ENCODE data around the gene PLEKHA1. TPM values are rescaled to one million over a fixed set of nuclear protein-coding genes. Genes with fewer than 3 reads are reported as not detected.

PLEKHA1 gene
- total and polyA plus RNA-seq, 12 donors = 8.3 to 22.3 (median 13.1) TPM

DNA sequence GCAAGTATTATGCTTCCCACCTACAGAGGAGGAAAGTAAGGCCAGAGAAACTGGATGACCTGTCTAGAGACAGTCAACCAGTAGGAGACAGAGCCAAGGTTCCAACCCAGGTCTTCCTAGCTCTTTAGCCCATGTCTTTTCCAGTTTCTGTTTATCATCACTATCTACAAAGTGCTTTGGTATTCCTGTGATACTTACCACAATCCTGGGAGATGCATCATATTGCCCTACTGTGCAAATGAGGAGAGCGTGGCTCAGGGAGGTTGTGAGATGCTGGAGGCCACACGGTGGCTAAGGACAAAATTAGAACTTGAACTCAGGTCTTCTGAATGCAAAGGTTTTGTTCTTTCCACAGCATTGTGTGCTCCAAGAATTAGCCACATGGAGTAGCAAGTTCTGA lies 11.2 kb upstream of the PLEKHA1 start:
- H3K27ac ChIP-seq = no peak overlapping the region

DNA sequence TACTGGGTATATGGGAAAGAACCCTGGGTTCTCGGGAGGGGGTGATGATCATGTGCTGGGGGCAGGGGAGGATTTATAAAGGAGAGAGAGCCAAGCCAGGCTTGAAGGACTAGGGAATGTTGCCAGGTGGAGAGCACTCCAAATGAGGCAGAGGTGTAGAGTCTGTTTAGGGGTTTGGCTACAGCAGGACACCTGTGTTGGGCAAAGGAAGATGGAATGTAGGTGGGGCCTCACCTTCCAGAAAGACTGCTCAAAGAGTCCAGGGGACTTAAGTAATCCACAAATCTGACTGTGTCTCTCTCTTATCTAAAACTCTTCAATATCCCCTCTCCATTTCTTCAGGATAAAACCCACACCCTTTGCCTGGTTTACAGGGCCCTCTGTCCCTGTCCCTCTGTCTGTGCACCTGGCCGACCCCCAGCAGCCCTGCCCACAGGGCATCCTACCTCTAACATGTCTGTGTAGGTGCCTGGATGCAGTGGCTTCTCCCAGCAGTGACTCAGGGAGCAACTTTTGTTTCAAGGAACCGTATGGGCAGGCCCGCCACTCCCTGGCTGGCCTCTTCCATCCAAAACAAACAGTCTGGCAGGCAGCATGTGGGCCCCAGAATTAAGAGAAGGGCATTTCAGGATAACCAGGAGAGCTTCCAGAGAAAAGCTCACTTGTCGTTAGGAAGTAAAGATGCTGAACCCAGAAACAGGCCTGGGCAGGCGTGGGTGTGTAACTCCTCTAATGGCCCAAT lies 10.6 kb upstream of the PLEKHA1 start:
- H3K36me3 ChIP-seq (replicated peaks in 1 of 2) = no peaks in the 10 kb centered on the region
- H3K27ac ChIP-seq = no peak overlapping the region
- no peak overlapping the region for H3K4me3 ChIP-seq
- H3K9me3 ChIP-seq (replicated peaks in 1 of 3) = no peaks in the 10 kb centered on the region
- no peaks in the 10 kb centered on the region for H3K27me3 ChIP-seq
- 61 to 66% (median 64%) methylated on average over 6 of the region's 6 CpGs for WGBS, 4 donors
- TF ChIP-seq POLR2A (IDR thresholded peaks at IDR 0.05) = no peak
- TF ChIP-seq, protein P1, sequence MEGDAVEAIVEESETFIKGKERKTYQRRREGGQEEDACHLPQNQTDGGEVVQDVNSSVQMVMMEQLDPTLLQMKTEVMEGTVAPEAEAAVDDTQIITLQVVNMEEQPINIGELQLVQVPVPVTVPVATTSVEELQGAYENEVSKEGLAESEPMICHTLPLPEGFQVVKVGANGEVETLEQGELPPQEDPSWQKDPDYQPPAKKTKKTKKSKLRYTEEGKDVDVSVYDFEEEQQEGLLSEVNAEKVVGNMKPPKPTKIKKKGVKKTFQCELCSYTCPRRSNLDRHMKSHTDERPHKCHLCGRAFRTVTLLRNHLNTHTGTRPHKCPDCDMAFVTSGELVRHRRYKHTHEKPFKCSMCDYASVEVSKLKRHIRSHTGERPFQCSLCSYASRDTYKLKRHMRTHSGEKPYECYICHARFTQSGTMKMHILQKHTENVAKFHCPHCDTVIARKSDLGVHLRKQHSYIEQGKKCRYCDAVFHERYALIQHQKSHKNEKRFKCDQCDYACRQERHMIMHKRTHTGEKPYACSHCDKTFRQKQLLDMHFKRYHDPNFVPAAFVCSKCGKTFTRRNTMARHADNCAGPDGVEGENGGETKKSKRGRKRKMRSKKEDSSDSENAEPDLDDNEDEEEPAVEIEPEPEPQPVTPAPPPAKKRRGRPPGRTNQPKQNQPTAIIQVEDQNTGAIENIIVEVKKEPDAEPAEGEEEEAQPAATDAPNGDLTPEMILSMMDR (IDR thresholded peaks at IDR 0.05) = no peak
- H3K4me1 ChIP-seq (replicated peaks in 1 of 2) = no peaks in the 10 kb centered on the region
- intact Hi-C loops (cut with DNase I) = no loop called here
- no peak for DNase-seq

More for the DNA sequence above, 11.2 kb upstream of the PLEKHA1 start:
- no peak for DNase-seq
- 82 to 93% (median 90%) methylated on average over 2 of the region's 2 CpGs for WGBS, 4 donors
- H3K4me1 ChIP-seq (replicated peaks in 1 of 2) = no peaks in the 10 kb centered on the region
- intact Hi-C loops (cut with DNase I) = no loop called here
- H3K4me3 ChIP-seq = no peak overlapping the region
- no peaks in the 10 kb centered on the region for H3K36me3 ChIP-seq (replicated peaks in 1 of 2)
- no peaks in the 10 kb centered on the region for H3K27me3 ChIP-seq
- peaks cover 0 to 1% (median 0%) of the 10 kb centered on the region in 3 donors for H3K9me3 ChIP-seq (replicated peaks in 1 of 3)
- TF ChIP-seq, protein P1 (IDR thresholded peaks at IDR 0.05) = no peak
- no peak for TF ChIP-seq POLR2A (IDR thresholded peaks at IDR 0.05)

DNA sequence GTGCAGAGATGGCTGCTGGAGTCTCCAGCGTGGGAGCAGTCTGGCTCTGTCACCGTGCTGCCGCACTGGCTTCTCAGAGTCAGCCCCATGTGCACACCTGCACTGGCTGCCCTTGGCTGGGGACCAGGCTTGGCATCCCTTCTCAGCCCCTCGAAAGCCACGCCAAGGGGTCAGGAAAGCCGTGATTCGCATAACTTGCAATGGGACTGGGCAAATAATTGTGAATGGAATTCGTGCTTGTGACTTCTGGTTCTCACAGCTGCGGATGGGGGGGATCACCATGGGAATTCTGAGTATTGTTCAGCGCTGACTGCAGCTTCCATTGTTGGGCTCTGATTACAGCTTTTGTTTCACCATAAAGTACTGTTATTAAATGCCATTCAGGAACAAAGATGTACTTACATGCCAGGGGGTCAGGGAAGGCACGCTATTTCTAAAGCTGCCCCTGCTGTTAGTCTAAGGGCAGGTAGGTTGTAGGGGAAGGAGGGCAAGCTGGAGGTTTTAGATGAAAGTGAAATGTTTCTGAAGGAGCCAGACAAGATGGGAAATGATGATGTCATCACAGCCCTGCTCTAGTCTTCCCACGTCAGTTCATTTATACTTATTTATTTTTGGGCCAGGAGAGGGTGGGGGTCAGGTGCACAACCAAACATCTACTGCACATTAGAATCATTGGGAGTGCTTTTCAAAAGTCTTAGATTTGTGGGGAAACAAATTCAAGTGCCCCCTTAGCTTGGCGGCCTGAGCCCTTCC lies 5.8 kb upstream of the PLEKHA1 start:
- peaks cover 0 to 3% of the 10 kb centered on the region in 2 donors for H3K4me1 ChIP-seq (replicated peaks in 1 of 2)
- no peaks in the 10 kb centered on the region for H3K27me3 ChIP-seq
- WGBS, 4 donors = 69 to 76% (median 74%) methylated on average over 13 of the region's 13 CpGs
- DNase-seq = peak in 1 of 7 donors; percentile 30
- H3K36me3 ChIP-seq (replicated peaks in 1 of 2) = no peaks in the 10 kb centered on the region
- H3K4me3 ChIP-seq = no peak overlapping the region
- no peak for TF ChIP-seq POLR2A (IDR thresholded peaks at IDR 0.05)
- TF ChIP-seq, protein P1 (IDR thresholded peaks at IDR 0.05) = no peak
- intact Hi-C loops (cut with DNase I) = no loop called here
- no peak overlapping the region for H3K27ac ChIP-seq
- no peaks in the 10 kb centered on the region for H3K9me3 ChIP-seq (replicated peaks in 1 of 3)

DNA sequence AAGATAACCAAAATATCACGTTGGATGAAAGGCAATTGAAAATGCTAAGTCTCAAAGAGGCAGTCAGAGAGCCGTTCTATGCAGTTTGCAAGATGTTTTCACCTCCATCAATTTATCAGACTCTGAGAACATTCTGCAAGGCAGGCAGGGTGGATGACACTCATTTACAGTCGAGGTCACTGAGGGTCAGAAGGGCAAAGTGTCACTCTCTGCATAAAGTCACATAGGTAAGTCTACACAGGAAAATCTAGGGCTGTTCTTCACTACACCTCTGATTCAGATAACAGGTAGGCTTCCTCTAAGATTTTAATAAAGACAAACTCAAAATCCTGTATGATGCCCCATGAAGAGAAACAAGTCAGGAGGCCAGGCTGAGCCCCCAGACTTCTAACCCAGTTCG lies 1.4 kb upstream of the PLEKHA1 start:
- no peak for DNase-seq
- TF ChIP-seq, protein P1 (IDR thresholded peaks at IDR 0.05) = no peak
- no peak for TF ChIP-seq POLR2A (IDR thresholded peaks at IDR 0.05)
- Histone ChIP-seq H3K4me3 (no peak overlapping the region), H3K9me3 (replicated peaks in 1 of 3) (no peaks in the 10 kb centered on the region), H3K36me3 (replicated peaks in 1 of 2) (no peaks in the 10 kb centered on the region), H3K27me3 (no peaks in the 10 kb centered on the region), H3K27ac (peak overlapping the region in 1 of 5 donors; percentile 96), H3K4me1 (replicated peaks in 1 of 2) (peaks cover 0 to 24% of the 10 kb centered on the region in 2 donors)
- 62 to 74% (median 69%) methylated on average over 4 of the region's 4 CpGs for WGBS, 4 donors
- intact Hi-C loops (cut with DNase I) = no loop called here

Data from adrenal gland (tissue), 12 donors.